ENCODE measurements around the gene CROCC2.

CROCC2 gene

GRCh38 chr2:240922982-240923537, 16.9 kb downstream of the CROCC2 start:
- no peak overlapping the region for H3K27ac ChIP-seq

GRCh38 chr2:240925191-240925567, 19.0 kb downstream of the CROCC2 start:
- TF ChIP-seq ZFX (IDR thresholded peaks at IDR 0.05): no peak
- TF ChIP-seq, protein P1, sequence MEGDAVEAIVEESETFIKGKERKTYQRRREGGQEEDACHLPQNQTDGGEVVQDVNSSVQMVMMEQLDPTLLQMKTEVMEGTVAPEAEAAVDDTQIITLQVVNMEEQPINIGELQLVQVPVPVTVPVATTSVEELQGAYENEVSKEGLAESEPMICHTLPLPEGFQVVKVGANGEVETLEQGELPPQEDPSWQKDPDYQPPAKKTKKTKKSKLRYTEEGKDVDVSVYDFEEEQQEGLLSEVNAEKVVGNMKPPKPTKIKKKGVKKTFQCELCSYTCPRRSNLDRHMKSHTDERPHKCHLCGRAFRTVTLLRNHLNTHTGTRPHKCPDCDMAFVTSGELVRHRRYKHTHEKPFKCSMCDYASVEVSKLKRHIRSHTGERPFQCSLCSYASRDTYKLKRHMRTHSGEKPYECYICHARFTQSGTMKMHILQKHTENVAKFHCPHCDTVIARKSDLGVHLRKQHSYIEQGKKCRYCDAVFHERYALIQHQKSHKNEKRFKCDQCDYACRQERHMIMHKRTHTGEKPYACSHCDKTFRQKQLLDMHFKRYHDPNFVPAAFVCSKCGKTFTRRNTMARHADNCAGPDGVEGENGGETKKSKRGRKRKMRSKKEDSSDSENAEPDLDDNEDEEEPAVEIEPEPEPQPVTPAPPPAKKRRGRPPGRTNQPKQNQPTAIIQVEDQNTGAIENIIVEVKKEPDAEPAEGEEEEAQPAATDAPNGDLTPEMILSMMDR (conservative IDR thresholded peaks at IDR 0.05): no peak
- no peak overlapping the region for H3K27ac ChIP-seq

More at GRCh38 chr2:240922982-240923537, 16.9 kb downstream of the CROCC2 start:
- TF ChIP-seq, protein P1 (conservative IDR thresholded peaks at IDR 0.05): no peak
- TF ChIP-seq ZFX (IDR thresholded peaks at IDR 0.05): no peak

GRCh38 chr2:240925568-240926515, 19.7 kb downstream of the CROCC2 start:
- TF ChIP-seq, protein P1 (conservative IDR thresholded peaks at IDR 0.05): no peak
- TF ChIP-seq ZFX (IDR thresholded peaks at IDR 0.05): no peak
- H3K27ac ChIP-seq: no peak overlapping the region

- H3K27ac ChIP-seq: no peak overlapping the region
- TF ChIP-seq ZFX (IDR thresholded peaks at IDR 0.05): no peak
- TF ChIP-seq, protein P1 (conservative IDR thresholded peaks at IDR 0.05): no peak
Observed at GRCh38 chr2:240926516-240927389, 20.6 kb downstream of the CROCC2 start.

- TF ChIP-seq, protein P1 (conservative IDR thresholded peaks at IDR 0.05): no peak
- TF ChIP-seq ZFX (IDR thresholded peaks at IDR 0.05): no peak
- no peak overlapping the region for H3K27ac ChIP-seq
Observed at GRCh38 chr2:240927390-240927781, 21.2 kb downstream of the CROCC2 start.

DNA sequence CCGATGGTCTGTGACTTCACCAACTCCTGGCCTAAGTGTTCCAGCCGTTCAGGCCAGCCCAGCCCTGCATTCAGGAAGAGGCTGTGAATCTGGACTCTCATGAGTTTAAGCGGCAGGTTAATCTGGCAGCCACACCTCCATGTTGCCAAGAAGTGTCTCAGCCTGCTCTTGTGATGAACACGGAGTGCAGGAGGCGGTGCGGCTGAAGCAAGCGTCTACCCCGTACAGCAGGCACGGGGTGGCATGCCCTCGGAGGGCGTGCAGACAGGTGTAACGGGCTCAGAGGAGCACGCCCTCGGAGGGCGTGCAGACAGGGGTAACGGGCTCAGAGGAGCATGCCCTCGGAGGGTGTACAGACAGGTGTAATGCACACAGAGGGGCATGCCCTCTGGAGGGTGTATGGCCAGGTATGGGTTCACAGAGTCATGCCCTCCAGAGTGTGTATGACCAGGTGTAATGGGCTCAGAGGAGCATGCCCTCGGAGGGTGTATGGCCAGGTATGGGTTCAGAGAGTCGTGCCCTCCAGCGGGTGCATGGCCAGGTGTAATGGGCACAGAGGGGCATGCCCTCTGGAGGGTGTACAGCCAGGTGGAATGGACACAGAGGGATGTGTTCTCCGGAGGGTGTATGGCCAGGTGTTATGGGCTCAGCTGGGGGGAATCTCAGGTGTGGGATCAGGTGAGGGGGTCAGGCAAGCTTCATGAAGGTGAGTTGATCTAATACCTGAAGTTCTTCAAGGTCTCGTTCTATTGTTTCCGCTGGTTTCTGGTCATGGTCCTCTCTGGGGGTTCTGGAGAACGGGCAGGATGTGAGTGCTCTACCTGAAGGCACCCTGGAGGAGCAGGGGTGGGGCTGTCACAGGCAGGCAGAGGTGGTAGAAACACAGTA, 22.6 kb downstream of the CROCC2 start:
- TF ChIP-seq ZFX (IDR thresholded peaks at IDR 0.05): no peak
- TF ChIP-seq, protein P1 (conservative IDR thresholded peaks at IDR 0.05): no peak
- no peak overlapping the region for H3K27ac ChIP-seq
